NCI-H1417 treated with DMSO at 0.1 percent for 48 hours (cell line): Measurements from ENCODE around the gene FAT4.

Experiments
- DNase-seq: peaks from one replicate; lab custom pipeline; 2025; lab: John Stamatoyannopoulos, UW

FAT4 gene

GRCh38 chr4:125316791-125317524, 2.2 kb downstream of the FAT4 start:
- no peak for DNase-seq

GRCh38 chr4:125317525-125317877, 2.7 kb downstream of the FAT4 start:
- DNase-seq, result no peak

GRCh38 chr4:125319311-125319710, 4.6 kb downstream of the FAT4 start:
- DNase-seq, result no peak

- DNase-seq, result no peak
Measured at GRCh38 chr4:125321709-125322365, 7.1 kb downstream of the FAT4 start.

GRCh38 chr4:125322366-125322730, 7.6 kb downstream of the FAT4 start:
- DNase-seq, result no peak

- no peak for DNase-seq
Measured at GRCh38 chr4:125323654-125324053, 8.9 kb downstream of the FAT4 start.

GRCh38 chr4:125325733-125326132, 11.0 kb downstream of the FAT4 start:
- no peak for DNase-seq

GRCh38 chr4:125331116-125331515, 16.4 kb downstream of the FAT4 start:
- DNase-seq, result no peak

- no peak for DNase-seq
Measured at GRCh38 chr4:125334926-125335325, 20.2 kb downstream of the FAT4 start.

- no peak for DNase-seq
Measured at GRCh38 chr4:125338814-125339213, 24.1 kb downstream of the FAT4 start.

- no peak for DNase-seq
Measured at GRCh38 chr4:125344198-125344597, 29.4 kb downstream of the FAT4 start.

- DNase-seq, result no peak
Measured at GRCh38 chr4:125346616-125347015, 31.9 kb downstream of the FAT4 start.

- no peak for DNase-seq
Measured at GRCh38 chr4:125350470-125351135, 35.8 kb downstream of the FAT4 start.

- DNase-seq, result no peak
Measured at GRCh38 chr4:125352521-125352920, 37.8 kb downstream of the FAT4 start.

GRCh38 chr4:125353131-125353530, 38.4 kb downstream of the FAT4 start:
- DNase-seq, result no peak

GRCh38 chr4:125355791-125356190, 41.0 kb downstream of the FAT4 start:
- no peak for DNase-seq

GRCh38 chr4:125357675-125358074, 42.9 kb downstream of the FAT4 start:
- DNase-seq, result no peak

GRCh38 chr4:125358453-125358852, 43.7 kb downstream of the FAT4 start:
- DNase-seq, result no peak

GRCh38 chr4:125359363-125359762, 44.6 kb downstream of the FAT4 start:
- no peak for DNase-seq

- DNase-seq, result no peak
Measured at GRCh38 chr4:125359960-125360634, 45.3 kb downstream of the FAT4 start.

GRCh38 chr4:125360727-125361126, 46.0 kb downstream of the FAT4 start:
- DNase-seq, result no peak
